Right lobe of liver (tissue), 6 donors: ENCODE data around the gene SERPINB5. TPM values are rescaled to one million over a fixed set of nuclear protein-coding genes. Genes with fewer than 3 reads are reported as not detected.

Experiments used
- ATAC-seq, 4 donors: fragments of 200-7000 bp; cut with Tn5 transposase; one replicate each; pipeline ENCODE4 v1.9.1; 2020; ENCODE audit warnings: mild to moderate bottlenecking in 4 of 4, moderate library complexity in 4 of 4
- DNase-seq, 3 donors: peaks; one replicate each; pipeline ENCODE4 v3.0.0-alpha.2; 2020
- H3K27ac ChIP-seq, 3 donors: fragments of 200-600 bp; one replicate each; pipeline ENCODE4 v1.8.0; 2022
- H3K27me3 ChIP-seq, 2 donors: fragments of 200-600 bp; one replicate each; pipeline ENCODE4 v1.8.0; 2022
- H3K36me3 ChIP-seq, 4 donors: fragments of 200-600 bp; sonication (generic) in 1 of 4; one replicate each; pipeline versions ENCODE4 v1.5.1 to v1.8.0; 2017 to 2022; ENCODE audit warnings: control low read depth in 1 of 4
- H3K4me1 ChIP-seq, 4 donors: fragments of 200-600 bp; sonication (generic) in 1 of 4; one replicate each; pipeline versions ENCODE4 v1.5.1 to v1.8.0; 2017 to 2022; ENCODE audit warnings: control low read depth in 1 of 4
- H3K4me3 ChIP-seq, 3 donors: fragments of 200-600 bp; one replicate each; pipeline ENCODE4 v1.8.0; 2022
- H3K9me3 ChIP-seq, 4 donors: fragments of 200-600 bp; sonication (generic) in 1 of 4; one replicate each; pipeline versions ENCODE4 v1.5.1 to v1.8.0; 2017 to 2022; ENCODE audit warnings: control low read depth in 1 of 4
- CTCF ChIP-seq, 4 donors: fragments of 200-600 bp in 3 of 4; fragments of 450-650 bp in 1 of 4; IDR thresholded peaks; one replicate each; pipeline versions ENCODE4 v1.5.1 to v1.8.0; 2016 to 2022; ENCODE audit warnings: antibody characterized with exemption in 4 of 4, mild to moderate bottlenecking in 2 of 4
- POLR2A ChIP-seq: fragments of 450-650 bp; IDR thresholded peaks from one replicate; pipeline ENCODE4 v1.6.1; 2017; ENCODE audit warnings: antibody characterized with exemption, mild to moderate bottlenecking
- WGBS: methylation state at CpG from one replicate; pipeline ENCODE4 v1.1.6; 2018; ENCODE audit warnings: low coverage, low lambda C conversion rate; ENCODE audit not compliant: insufficient coverage; ENCODE audit errors: missing lambda C conversion rate; 5-methylcytosine and 5-hydroxymethylcytosine counted together
- intact Hi-C, 2 donors: fragments of 100-400 bp; cut with DNase I; formaldehyde crosslinking; loops; one replicate each; pipeline versions ENCODE4 v1.11.2 to v1.14.1; 2022
- total RNA-seq, 6 experiments: library from RNA; depleted of rRNA in 2 of 6; stranded (reverse); fragments of >200 nt in 2 of 6; fragmentation: NEBNext Ultra II Directional in 3 of 6; extraction: Animal tissue kit (Norgen Biotek cat#: 25700) in 3 of 6; gene quantifications; one replicate each; pipeline versions ENCODE4 v1.1.0 to v1.2.4, GENCODE V29; 2016 to 2023
- donor health status: DM: no; HTN: yes; CAD: no.
- donor health status: DM: no; HTN: no; CAD: no.
- donor health status: DM: no; HTN: no; CAD: no.
- donor health status: DM: no; HTN: yes; CAD: no.
- donor health status: DM: no; HTN: yes; CAD: no.

Gene SERPINB5
- total RNA-seq, 6 experiments from 2014 or later, result not detected

DNA sequence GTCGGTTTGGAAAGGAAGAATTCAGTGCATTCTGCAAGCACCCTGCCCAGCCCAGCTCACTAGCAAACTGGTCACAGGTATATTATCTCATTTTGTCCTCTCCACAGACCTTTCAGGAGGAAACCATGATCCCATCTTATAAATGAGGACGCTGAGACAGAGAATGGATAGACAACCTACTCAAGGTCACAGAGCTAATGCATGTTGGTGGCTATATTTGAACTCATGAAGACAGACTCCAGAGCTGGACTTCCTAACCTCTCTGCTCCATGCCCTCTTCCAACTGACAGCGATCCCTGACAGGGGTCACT, 29.5 kb downstream of the SERPINB5 start:
- DNase-seq, result no peak
- no peaks in the 10 kb centered on the region for H3K36me3 ChIP-seq
- no peak overlapping the region for H3K27ac ChIP-seq
- no peaks in the 10 kb centered on the region for H3K27me3 ChIP-seq
- TF ChIP-seq POLR2A (no peak), CTCF (IDR thresholded peaks at IDR 0.05) (no peak)
- intact Hi-C loops, result no loop called here
- no peak for ATAC-seq
- no peak overlapping the region for H3K4me3 ChIP-seq
- H3K4me1 ChIP-seq, result no peaks in the 10 kb centered on the region
- WGBS, result 38% methylated on average over 2 of the region's 3 CpGs
- no peaks in the 10 kb centered on the region for H3K9me3 ChIP-seq

GRCh38 chr18:63508596-63508995, 31.8 kb downstream of the SERPINB5 start:
- no peaks in the 10 kb centered on the region for H3K4me1 ChIP-seq
- 43% methylated on average over 3 of the region's 3 CpGs for WGBS
- intact Hi-C loops, result no loop called here
- ATAC-seq (no peak), DNase-seq (no peak)
- TF ChIP-seq CTCF (IDR thresholded peaks at IDR 0.05), result no peak
- TF ChIP-seq POLR2A, result no peak
- H3K9me3 ChIP-seq, result no peaks in the 10 kb centered on the region
- H3K27me3 ChIP-seq, result no peaks in the 10 kb centered on the region
- no peak overlapping the region for H3K27ac ChIP-seq
- no peak overlapping the region for H3K4me3 ChIP-seq
- H3K36me3 ChIP-seq, result no peaks in the 10 kb centered on the region

DNA sequence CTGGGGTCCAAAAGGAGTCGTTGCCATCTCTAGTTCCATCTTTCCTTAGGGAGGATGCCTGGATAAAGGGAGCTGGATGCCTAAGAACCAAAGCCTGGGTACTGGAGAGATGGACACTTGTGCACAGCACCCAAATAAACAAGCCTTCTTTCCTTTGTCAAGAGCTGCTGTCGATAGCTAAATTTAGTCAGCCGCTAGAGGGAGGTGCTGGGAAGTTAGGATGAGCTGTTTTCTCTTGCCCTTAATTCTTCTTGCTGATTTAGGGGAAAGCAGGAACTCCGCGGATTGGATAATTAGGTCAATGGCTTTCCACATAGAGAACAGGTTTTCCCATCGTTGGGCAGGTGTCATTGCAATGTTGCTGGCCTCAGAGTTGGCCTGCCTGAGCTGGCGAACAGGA, 34.5 kb downstream of the SERPINB5 start:
- ATAC-seq (peak; percentile 69 to 77 (median 72)), DNase-seq (no peak)
- peak; percentile 33 to 61 (median 54) for TF ChIP-seq CTCF (IDR thresholded peaks at IDR 0.05)
- no peak for TF ChIP-seq POLR2A
- Histone ChIP-seq H3K4me1 (no peaks in the 10 kb centered on the region), H3K27ac (no peak overlapping the region), H3K36me3 (no peaks in the 10 kb centered on the region), H3K4me3 (no peak overlapping the region), H3K9me3 (no peaks in the 10 kb centered on the region), H3K27me3 (no peaks in the 10 kb centered on the region)
- WGBS, result 2% methylated on average over 6 of the region's 7 CpGs
- intact Hi-C loops, result loop anchor here (10.0 kb wide), 2 partner anchors 324 to 344 kb away; no protein-coding TSS in a partner anchor

DNA sequence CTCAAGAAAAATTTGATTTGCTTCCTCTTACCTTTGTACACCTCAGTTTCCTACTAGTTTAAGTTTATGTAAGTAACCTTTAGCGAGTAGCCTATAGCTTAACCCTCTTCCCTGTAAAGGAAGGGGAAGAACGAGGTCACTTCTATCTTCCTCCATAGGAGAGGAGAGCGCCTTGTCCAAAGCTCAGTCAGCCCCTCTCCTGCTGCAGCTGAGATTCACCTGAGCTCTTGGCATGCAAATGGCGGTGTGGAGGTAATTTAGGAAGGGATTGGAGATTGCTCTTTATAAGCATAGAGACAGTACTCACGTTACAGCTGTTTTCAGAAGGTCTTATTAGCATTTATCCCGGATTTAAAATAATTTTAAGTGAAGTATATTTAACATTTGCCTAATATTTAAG, 37.6 kb downstream of the SERPINB5 start:
- intact Hi-C loops, result loop anchor here (10.0 kb wide), 2 partner anchors 320 to 340 kb away; no protein-coding TSS in a partner anchor
- no peak for TF ChIP-seq CTCF (IDR thresholded peaks at IDR 0.05)
- TF ChIP-seq POLR2A, result no peak
- ATAC-seq, result no peak
- no peaks in the 10 kb centered on the region for H3K9me3 ChIP-seq
- WGBS, result 53% methylated on average over 6 of the region's 6 CpGs
- no peak for DNase-seq
- no peak overlapping the region for H3K4me3 ChIP-seq
- H3K4me1 ChIP-seq, result no peaks in the 10 kb centered on the region
- no peak overlapping the region for H3K27ac ChIP-seq
- H3K27me3 ChIP-seq, result no peaks in the 10 kb centered on the region
- H3K36me3 ChIP-seq, result no peaks in the 10 kb centered on the region
